Astrocyte of the hippocampus (primary cell): ENCODE measurements around the gene OR2T2.
"Not testable (repeated sequence)": the region's sequence is repeated elsewhere in the genome, so short reads cannot be mapped to it uniquely, and the experiment has no call there.

Source experiments
- DNase-seq: peaks from one replicate; pipeline ENCODE4 v3.0.0; 2011; ENCODE audit warnings: low read depth, low spot score

OR2T2 gene

GRCh38 chr1:248450466-248451145 lies 5.2 kb downstream of the OR2T2 start:
- not testable (repeated sequence) for DNase-seq

- not testable (repeated sequence) for DNase-seq
Observed at GRCh38 chr1:248453619-248454018, 8.2 kb downstream of the OR2T2 start.

- DNase-seq = not testable (repeated sequence)
Observed at GRCh38 chr1:248455045-248455444, 9.6 kb downstream of the OR2T2 start.

GRCh38 chr1:248456635-248457034 lies 11.2 kb downstream of the OR2T2 start:
- not testable (repeated sequence) for DNase-seq

GRCh38 chr1:248459117-248459516 lies 13.7 kb downstream of the OR2T2 start:
- not testable (repeated sequence) for DNase-seq

GRCh38 chr1:248471154-248471553 lies 25.7 kb downstream of the OR2T2 start:
- DNase-seq = no peak

- DNase-seq = not testable (repeated sequence)
Observed at GRCh38 chr1:248472111-248472510, 26.7 kb downstream of the OR2T2 start.

- DNase-seq = not testable (repeated sequence)
Observed at GRCh38 chr1:248473051-248473450, 27.6 kb downstream of the OR2T2 start, which contains the start of gene OR2T3. OR2T3 (plus strand) TSS chr1:248473351; CDS start chr1:248473351, 0 bp downstream.

GRCh38 chr1:248475660-248476059 lies 30.2 kb downstream of the OR2T2 start:
- not testable (repeated sequence) for DNase-seq

- not testable (repeated sequence) for DNase-seq
Observed at GRCh38 chr1:248481686-248482579, 36.5 kb downstream of the OR2T2 start.

GRCh38 chr1:248488289-248488688 lies 42.9 kb downstream of the OR2T2 start, which contains the start of gene OR2T5:
OR2T5 (plus strand) TSS chr1:248488589; CDS start chr1:248488589, 0 bp downstream.
- not testable (repeated sequence) for DNase-seq

GRCh38 chr1:248496661-248497060 lies 51.2 kb downstream of the OR2T2 start:
- DNase-seq = not testable (repeated sequence)

GRCh38 chr1:248500305-248501035 lies 55.0 kb downstream of the OR2T2 start:
- DNase-seq = not testable (repeated sequence)
